Stimulated activated CD4-positive, alpha-beta T cell treated with anti-CD3 and anti-CD28 coated beads, TNF-alpha, amount 100 ng/mL, for 24 hours (primary cell): ENCODE results near the gene GNB3.
"Not testable (repeated sequence)": the region's sequence is repeated elsewhere in the genome, so short reads cannot be mapped to it uniquely, and the experiment has no call there.

Experiments
- DNase-seq, 3 experiments: peaks; one replicate each; pipeline ENCODE4 v3.0.0-alpha.2; 2020; ENCODE audit warnings: low read depth in 3 of 3

The GNB3 gene

DNA sequence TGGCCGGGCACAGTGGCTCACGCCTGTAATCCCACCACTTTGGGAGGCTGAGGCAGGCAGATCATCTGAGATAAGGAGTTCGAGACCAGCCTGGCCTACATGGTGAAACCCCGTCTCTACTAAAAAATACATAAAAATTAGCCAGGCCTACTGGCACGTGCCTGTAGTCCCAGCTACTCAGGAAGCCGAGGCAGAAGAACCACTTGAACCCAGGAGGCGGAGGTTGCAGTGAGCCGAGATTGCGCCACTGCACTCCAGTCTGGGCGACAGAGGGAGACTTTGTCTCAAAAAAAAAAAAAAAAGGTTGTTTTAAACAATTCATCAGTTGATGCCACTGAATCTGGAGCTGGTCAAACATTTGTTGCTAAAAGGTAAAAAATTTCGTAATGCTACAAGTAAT lies 39.1 kb downstream of the GNB3 start:
- not testable (repeated sequence) for DNase-seq

GRCh38 chr12:6883252-6883651 lies 42.5 kb downstream of the GNB3 start:
- no peak for DNase-seq

DNA sequence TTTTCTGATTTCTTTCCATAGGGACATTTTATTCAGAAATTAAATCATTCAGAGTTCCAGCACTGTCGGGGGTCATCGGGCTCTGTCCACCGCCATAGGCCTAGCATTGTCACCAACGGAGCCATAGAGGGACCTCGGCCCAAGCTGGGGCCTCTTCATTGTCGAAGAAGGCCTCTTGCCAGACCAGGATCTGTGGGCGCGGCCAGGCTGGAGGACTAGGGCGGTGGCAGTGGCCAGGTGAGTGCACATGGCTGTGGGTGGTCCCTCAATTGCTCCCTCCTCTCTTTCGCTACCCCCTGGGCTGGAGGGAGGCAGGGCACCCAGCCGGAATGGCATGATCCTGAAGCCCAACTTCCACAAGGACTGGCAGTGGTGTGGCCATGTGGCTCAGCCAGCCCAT lies 43.0 kb downstream of the GNB3 start:
- DNase-seq, result no peak

DNA sequence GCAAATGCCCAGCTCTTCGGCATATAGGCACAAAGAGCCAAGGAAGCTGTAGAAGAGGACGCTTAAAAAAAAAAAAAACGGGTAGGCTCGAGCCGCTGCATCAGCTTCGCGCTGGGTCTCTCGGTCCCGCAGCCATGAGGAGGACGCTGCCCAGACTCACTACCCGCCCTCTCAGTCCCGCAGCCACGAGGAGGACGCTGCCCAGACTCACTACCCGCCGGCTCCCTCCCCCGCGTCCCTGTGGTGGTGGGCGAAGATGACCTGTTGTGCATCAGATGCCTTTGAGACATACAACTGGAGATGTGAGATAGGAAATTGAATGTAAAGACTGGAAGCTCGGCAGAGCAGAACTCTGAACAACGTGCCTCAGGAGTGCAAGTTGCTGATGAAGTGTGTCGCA lies 43.8 kb downstream of the GNB3 start:
- DNase-seq, result no peak

DNA sequence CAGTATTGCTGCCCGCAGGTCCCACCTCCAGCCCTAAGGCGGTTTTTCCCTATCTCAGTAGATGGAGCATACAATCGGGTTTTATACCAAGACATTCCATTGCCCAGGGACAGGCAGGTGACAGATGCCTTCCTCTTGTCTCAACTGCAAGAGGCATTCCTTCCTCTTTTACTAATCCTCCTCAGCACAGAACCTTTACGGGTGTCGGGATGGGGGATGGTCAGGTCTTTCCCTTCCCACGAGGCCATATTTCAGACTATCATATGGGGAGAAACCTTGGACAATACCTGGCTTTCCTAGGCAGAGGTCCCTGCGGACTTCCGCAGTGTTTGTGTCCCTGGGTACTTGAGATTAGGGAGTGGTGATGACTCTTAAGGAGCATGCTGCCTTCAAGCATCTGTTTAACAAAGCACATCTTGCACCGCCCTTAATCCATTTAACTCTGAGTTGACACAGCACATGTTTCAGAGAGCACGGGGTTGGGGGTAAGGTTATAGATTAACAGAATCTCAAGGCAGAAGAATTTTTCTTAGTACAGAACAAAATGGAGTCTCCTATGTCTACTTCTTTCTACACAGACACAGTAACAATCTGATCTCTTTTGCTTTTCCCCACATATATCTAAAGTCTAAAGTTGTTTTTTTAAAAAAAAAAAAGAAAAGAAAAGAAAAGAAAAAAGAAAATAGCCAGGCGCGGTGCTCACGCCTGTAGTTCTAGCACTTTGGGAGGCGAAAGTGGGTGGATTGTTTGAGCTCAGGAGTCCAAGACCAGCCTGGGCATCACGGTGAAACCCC lies 45.7 kb downstream of the GNB3 start:
- not testable (repeated sequence) for DNase-seq

DNA sequence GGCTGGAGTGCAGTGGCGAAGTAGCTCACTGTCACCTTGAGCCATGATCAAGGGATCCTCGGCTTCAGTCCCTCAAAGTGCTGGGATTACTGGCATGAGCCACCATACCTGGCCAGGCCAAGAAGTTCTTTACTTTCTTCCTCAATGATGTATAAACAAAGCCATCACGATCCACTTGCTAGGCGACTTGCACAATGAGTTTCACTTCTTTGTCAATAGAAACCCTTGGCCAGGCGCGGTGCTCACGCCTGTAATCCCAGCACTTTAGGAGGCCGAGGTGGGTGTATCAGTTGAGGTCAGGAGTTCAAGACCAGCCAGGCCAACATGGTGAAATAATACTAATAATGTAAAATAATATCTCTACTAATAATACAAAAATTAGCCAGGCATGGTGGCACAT lies 46.7 kb downstream of the GNB3 start:
- DNase-seq, result no peak

DNA sequence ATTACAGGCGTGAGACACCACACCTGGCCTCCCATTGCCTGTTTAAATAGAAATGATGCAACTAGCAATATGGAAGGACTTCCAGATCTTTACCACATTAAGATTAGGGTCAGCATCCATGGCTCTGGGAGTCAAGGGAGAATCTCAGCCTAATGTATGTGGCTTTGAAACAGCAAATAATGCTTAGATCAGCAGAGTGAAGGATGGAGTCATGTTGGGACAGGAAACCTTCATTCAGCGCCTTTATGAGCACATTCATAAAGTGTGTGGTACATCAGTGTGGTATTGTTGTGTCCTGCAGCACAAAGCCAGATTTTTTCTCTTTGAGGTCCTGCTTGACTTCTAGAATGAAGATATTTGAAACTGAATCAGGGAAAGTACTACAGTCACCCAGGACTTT lies 47.6 kb downstream of the GNB3 start:
- DNase-seq, result no peak

GRCh38 chr12:6888794-6889193 lies 48.1 kb downstream of the GNB3 start:
- DNase-seq, result not testable (repeated sequence)

DNA sequence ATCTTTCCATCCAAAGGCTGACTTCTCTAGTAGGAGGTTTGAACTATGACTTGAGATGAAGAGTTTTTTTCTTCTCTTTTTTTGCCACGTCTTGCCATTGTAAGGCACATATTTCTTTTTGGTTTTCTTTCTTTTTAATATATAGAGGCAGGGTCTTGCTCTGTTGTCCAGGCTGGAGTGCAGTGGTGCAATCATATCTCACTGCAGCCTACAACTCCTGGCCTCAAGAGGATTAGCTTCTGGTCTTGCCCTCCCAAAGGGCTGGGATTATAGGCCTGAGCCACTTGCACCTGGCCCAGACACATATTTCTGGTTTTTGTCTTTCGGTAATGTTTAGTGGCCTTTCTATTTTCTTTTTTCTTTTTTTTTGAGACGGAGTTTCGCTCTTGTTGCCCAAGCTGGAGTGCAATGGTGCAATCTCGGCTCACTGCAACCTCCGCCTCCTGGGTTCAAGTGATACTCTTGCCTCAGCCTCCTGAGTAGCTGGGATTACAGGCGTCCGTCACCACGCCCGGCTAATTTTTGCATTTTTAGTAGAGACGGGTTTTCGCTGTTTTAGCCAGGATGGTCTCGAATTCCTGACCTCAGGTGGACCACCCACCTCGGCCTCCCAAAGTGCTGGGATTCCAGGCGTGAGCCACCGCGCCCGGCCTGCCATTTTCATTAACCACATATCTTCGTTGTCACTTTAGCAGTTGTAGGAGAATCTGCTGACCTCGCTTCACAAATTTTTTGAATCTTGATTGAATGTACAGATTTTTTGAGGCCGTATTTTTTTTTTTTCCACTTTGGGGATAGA lies 49.2 kb downstream of the GNB3 start:
- not testable (repeated sequence) for DNase-seq

DNA sequence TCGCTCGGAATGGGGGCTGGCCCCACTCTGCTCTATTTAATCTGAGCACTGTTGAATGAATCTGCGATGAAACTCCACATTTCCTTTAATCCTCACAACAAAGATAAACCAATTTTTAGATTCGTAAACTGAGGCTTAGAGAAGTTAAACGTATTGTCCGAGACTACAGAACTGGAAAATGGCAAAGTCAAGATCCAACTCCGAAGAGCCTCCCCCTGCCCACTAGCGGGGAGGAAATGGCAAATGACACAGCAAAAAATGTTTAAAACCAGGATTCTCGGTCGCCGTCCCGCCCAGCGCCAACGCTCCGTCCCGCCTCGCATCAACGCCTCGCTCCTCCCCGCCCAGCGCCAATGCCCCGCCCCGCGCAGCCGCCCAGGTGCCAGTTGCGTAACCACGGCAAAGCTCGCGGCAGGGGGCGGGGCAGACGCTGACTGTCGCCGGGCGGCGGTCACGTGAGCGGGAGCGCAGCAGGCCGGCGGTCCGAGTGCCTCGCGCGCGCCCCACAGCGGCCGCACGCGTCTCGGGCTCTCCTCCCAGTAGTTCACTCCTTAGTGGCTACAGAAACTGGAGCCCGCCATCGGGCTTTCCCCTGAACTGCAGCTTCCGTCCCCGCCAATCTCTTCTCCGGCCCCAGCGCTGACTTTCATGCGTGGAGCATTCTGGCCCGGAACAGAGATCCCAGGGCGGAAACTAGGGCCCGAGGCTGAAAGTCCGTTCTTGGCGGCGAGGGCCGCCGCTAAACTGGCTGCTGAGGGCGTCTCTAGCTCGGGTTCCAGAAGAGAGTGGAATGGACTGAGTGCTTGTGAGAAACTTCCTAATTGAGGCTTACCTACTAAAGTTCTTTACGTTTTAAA lies 50.3 kb downstream of the GNB3 start:
- DNase-seq, result peak; percentile 96 to 99 (median 97)

DNA sequence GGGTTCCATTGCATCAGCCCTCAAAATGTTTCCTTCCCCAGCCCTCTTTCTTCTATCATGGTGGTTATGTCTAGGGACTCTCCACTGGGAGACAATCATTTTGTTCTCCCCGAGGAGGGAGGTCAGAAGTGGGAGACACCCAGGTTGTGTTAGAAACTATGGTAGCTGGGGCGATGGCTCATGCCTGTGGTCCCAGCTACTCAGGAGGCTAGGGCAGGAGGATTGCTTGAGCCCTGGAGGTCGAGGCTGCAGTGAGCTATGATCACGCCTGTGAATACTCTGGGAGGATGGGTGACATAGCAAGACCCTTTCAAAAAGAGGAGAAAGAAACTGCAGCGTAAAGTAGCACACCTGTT lies 50.9 kb downstream of the GNB3 start:
- no peak for DNase-seq

- not testable (repeated sequence) for DNase-seq
Observed at GRCh38 chr12:6892683-6893082, 52.0 kb downstream of the GNB3 start.

GRCh38 chr12:6894321-6894720 lies 53.6 kb downstream of the GNB3 start:
- no peak for DNase-seq
